ENCODE measurements around the gene CDC14A.

Gene CDC14A

GRCh38 chr1:100441651-100442050, 89.3 kb downstream of the CDC14A start:
- no peak overlapping the region for H3K4me3 ChIP-seq (replicated peaks; ENCODE audit: low read depth, low read length)
- TF ChIP-seq CTCF (IDR thresholded peaks at IDR 0.05; ENCODE audit: low read length, missing control alignments) = no peak
- no peak for DNase-seq (ENCODE audit: low read depth)

- H3K4me3 ChIP-seq (replicated peaks; ENCODE audit: low read depth, low read length) = peak overlapping the region; percentile 20
- peak; percentile 16 for TF ChIP-seq CTCF (IDR thresholded peaks at IDR 0.05; ENCODE audit: low read length, missing control alignments)
- peak; percentile 70 for DNase-seq (ENCODE audit: low read depth)
These were observed 91.7 kb downstream of the CDC14A start for GRCh38 chr1:100443811-100444571.

- H3K4me3 ChIP-seq (replicated peaks; ENCODE audit: low read depth, low read length) = no peak overlapping the region
- no peak for TF ChIP-seq CTCF (IDR thresholded peaks at IDR 0.05; ENCODE audit: low read length, missing control alignments)
- DNase-seq (ENCODE audit: low read depth) = no peak
These were observed 93.3 kb downstream of the CDC14A start for GRCh38 chr1:100445565-100445964.

- DNase-seq (ENCODE audit: low read depth) = no peak
- H3K4me3 ChIP-seq (replicated peaks; ENCODE audit: low read depth, low read length) = no peak overlapping the region
- no peak for TF ChIP-seq CTCF (IDR thresholded peaks at IDR 0.05; ENCODE audit: low read length, missing control alignments)
These were observed 96.1 kb downstream of the CDC14A start for GRCh38 chr1:100448366-100448765.

- no peak for DNase-seq (ENCODE audit: low read depth)
- TF ChIP-seq CTCF (IDR thresholded peaks at IDR 0.05; ENCODE audit: low read length, missing control alignments) = no peak
- no peak overlapping the region for H3K4me3 ChIP-seq (replicated peaks; ENCODE audit: low read depth, low read length)
These were observed 97.2 kb downstream of the CDC14A start for GRCh38 chr1:100449477-100449876.

- DNase-seq (ENCODE audit: low read depth) = no peak
- no peak overlapping the region for H3K4me3 ChIP-seq (replicated peaks; ENCODE audit: low read depth, low read length)
- no peak for TF ChIP-seq CTCF (IDR thresholded peaks at IDR 0.05; ENCODE audit: low read length, missing control alignments)
These were observed 100.3 kb downstream of the CDC14A start for GRCh38 chr1:100452641-100453040.
